ENCODE data around the gene NELFA. TPM values are rescaled to one million over a fixed set of nuclear protein-coding genes. Genes with fewer than 3 reads are reported as not detected.
"Not testable (repeated sequence)": the region's sequence is repeated elsewhere in the genome, so short reads cannot be mapped to it uniquely, and the experiment has no call there.

The NELFA gene
- total RNA-seq, 4 donors from 2014 or later = 29.3 to 45.3 (median 35.7) TPM

DNA sequence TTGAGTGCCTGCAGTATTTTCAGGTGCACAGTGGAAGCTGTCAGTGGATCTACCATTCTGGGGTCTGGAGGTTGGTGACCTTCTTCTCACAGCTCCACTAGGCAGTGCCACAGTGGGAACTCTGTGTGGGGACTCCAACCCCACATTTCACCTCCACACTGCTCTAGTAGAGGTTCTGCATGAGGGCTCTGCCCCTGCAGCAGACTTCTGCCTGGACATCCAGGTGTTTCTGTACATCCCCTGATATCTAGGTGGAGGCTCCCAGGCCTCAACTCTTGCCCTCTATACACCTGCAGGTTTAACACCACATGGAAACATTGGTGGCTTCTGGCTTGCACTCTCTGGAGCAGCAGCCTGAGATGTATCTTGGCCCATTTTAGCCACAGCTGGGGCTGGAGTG, 17.0 kb upstream of the NELFA start:
- intact Hi-C loops (cut with DNase I; ENCODE audit: low total_unique reads) = no loop called here
- H3K4me3 ChIP-seq (ENCODE audit: low read depth, poor library complexity, severe bottlenecking) = no peak overlapping the region
- no peak for TF ChIP-seq POLR2A (IDR thresholded peaks at IDR 0.05)
- TF ChIP-seq, protein P1, sequence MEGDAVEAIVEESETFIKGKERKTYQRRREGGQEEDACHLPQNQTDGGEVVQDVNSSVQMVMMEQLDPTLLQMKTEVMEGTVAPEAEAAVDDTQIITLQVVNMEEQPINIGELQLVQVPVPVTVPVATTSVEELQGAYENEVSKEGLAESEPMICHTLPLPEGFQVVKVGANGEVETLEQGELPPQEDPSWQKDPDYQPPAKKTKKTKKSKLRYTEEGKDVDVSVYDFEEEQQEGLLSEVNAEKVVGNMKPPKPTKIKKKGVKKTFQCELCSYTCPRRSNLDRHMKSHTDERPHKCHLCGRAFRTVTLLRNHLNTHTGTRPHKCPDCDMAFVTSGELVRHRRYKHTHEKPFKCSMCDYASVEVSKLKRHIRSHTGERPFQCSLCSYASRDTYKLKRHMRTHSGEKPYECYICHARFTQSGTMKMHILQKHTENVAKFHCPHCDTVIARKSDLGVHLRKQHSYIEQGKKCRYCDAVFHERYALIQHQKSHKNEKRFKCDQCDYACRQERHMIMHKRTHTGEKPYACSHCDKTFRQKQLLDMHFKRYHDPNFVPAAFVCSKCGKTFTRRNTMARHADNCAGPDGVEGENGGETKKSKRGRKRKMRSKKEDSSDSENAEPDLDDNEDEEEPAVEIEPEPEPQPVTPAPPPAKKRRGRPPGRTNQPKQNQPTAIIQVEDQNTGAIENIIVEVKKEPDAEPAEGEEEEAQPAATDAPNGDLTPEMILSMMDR (IDR thresholded peaks at IDR 0.05) = no peak
- no peak for DNase-seq (ENCODE audit: low spot score in 2 of 2)

DNA sequence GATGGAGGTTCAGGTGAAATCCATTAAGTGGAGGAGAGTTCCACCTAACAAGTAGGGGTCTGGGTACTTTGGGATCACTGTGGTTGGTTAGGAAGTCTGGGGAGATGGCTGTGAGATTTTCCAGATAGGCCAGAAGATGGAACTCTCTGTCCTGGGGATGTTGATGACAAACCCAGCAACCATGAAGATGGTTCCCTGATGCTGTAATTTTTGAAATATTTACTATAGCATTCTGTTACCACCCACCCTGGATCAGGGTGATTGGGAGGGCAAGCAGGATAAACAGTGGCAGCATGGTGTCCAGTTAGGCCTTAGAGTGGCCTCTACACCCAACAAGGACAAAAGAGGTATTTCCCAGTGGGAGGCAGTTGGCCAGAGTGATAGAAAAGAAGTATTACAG, 15.9 kb upstream of the NELFA start:
- TF ChIP-seq POLR2A (IDR thresholded peaks at IDR 0.05) = no peak
- TF ChIP-seq, protein P1 (IDR thresholded peaks at IDR 0.05) = no peak
- DNase-seq (ENCODE audit: low spot score in 2 of 2) = no peak
- H3K4me3 ChIP-seq (ENCODE audit: low read depth, poor library complexity, severe bottlenecking) = no peak overlapping the region
- intact Hi-C loops (cut with DNase I; ENCODE audit: low total_unique reads) = no loop called here

DNA sequence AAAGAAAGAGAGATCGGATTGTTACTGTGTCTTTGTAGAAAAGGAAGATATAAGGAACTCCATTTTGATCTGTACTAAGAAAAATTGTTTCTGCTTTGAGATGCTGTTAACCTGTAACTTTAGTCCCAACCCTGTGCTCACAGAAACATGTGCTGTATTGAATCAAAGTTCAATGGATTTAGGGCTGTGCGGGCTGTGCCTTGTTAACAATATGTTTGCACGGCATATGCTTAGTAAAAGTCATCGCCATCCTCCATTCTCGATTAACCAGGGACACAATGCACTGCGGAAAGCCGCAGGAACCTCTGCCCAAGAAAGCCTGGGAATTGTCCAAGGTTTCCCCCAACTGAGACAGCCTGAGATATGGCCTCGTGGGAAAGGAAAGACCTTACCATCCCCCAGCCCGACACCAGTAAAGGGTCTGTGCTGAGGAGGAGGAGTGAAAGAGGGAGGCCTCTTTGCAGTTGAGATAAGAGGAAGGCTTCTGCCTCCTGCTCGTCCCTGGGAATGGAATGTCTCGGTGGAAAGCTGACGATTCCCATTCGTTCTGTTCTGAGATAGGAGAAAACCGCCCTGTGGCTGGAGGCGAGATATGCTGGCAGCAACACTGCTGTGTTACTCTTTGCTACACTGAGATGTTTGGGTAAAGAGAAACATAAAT, 12.7 kb upstream of the NELFA start:
- DNase-seq (ENCODE audit: low spot score in 2 of 2); H3K4me3 ChIP-seq (ENCODE audit: low read depth, poor library complexity, severe bottlenecking); intact Hi-C loops (cut with DNase I; ENCODE audit: low total_unique reads): not testable (repeated sequence)
- 33 to 40% methylated on average over 15 of the region's 15 CpGs for WGBS, 2 donors

DNA sequence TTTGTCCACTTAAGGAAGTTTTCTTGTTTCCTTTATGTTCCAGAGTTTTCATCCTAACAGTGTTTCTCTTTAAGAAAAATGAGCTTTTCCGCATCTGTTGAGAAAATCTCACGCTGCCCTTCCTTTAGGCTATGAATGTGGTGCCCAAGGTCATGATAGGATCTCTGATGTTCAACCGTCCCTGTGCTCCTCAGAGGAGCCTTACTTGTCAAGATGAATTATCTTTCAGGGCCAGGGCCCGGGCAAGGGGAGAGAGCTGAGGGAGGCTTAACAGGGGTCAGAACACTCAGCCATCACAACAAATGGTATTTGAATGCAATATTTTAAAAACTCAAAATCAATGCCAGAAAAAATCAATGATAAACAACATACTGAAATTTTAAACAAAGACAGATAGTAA, 6.2 kb upstream of the NELFA start:
- WGBS, 2 donors = 61 to 66% methylated on average over 4 of the region's 4 CpGs
- DNase-seq (ENCODE audit: low spot score in 2 of 2) = no peak
- no peak overlapping the region for H3K4me3 ChIP-seq (ENCODE audit: low read depth, poor library complexity, severe bottlenecking)
- intact Hi-C loops (cut with DNase I; ENCODE audit: low total_unique reads) = no loop called here
- TF ChIP-seq POLR2A (IDR thresholded peaks at IDR 0.05) = no peak
- TF ChIP-seq, protein P1 (IDR thresholded peaks at IDR 0.05) = no peak

GRCh38 chr4:2011583-2011982, 2.8 kb upstream of the NELFA start:
- WGBS, 2 donors = 76 to 79% methylated on average over 3 of the region's 3 CpGs
- TF ChIP-seq, protein P1 (IDR thresholded peaks at IDR 0.05) = no peak
- TF ChIP-seq POLR2A (IDR thresholded peaks at IDR 0.05) = no peak
- intact Hi-C loops (cut with DNase I; ENCODE audit: low total_unique reads) = no loop called here
- no peak overlapping the region for H3K4me3 ChIP-seq (ENCODE audit: low read depth, poor library complexity, severe bottlenecking)
- DNase-seq (ENCODE audit: low spot score in 2 of 2) = no peak

- intact Hi-C loops (cut with DNase I; ENCODE audit: low total_unique reads) = no loop called here
- TF ChIP-seq, protein P1 (IDR thresholded peaks at IDR 0.05) = no peak
- TF ChIP-seq POLR2A (IDR thresholded peaks at IDR 0.05) = no peak
- DNase-seq (ENCODE audit: low spot score in 2 of 2) = peak; percentile 36 to 88
- H3K4me3 ChIP-seq (ENCODE audit: low read depth, poor library complexity, severe bottlenecking) = peak overlapping the region; percentile 68
- 5 to 6% methylated on average over 23 of the region's 23 CpGs for WGBS, 2 donors
Observed at GRCh38 chr4:2009651-2010233, 968 bp upstream of the NELFA start.

Measured in lower leg skin (tissue), 4 donors.